Activated CD8-positive, alpha-beta T cell treated with anti-CD3 and anti-CD28 coated beads for 36 hours (primary cell): Measurements from ENCODE around the gene RAD51. TPM values are rescaled to one million over a fixed set of nuclear protein-coding genes. Genes with fewer than 3 reads are reported as not detected.
A peak's percentile ranks its signal among the peaks of the same experiment; 100 is the strongest.

Source experiments
- ATAC-seq: fragments of 200-7000 bp; cut with Tn5 transposase; one replicate; pipeline ENCODE4 v1.10.0; 2021; ENCODE audit warnings: mild to moderate bottlenecking, moderate library complexity
- CTCF ChIA-PET: fragments of 350-600 bp; sonication (Branson Sonifier 250); formaldehyde crosslinking; loops from one replicate; lab custom pipeline; 2021; ENCODE audit warnings: antibody characterized with exemption; lab: Charles Lee
- POLR2A ChIA-PET: fragments of 350-600 bp; sonication (Branson Sonifier 250); formaldehyde crosslinking; loops from one replicate; lab custom pipeline; 2021; ENCODE audit warnings: antibody characterized with exemption; lab: Charles Lee
- DNase-seq: peaks from one replicate; pipeline ENCODE4 v3.0.0-alpha.2; 2020
- H3K27ac Mint-ChIP-seq: one replicate; pipeline ENCODE4 v1.8.0; 2021; ENCODE audit warnings: mild to moderate bottlenecking, mixed read lengths
- H3K27me3 Mint-ChIP-seq: one replicate; pipeline ENCODE4 v1.8.0; 2021; ENCODE audit warnings: mixed read lengths
- H3K36me3 Mint-ChIP-seq: one replicate; pipeline ENCODE4 v1.8.0; 2021; ENCODE audit warnings: low read depth, mixed read lengths
- H3K4me1 Mint-ChIP-seq: one replicate; pipeline ENCODE4 v1.8.0; 2021; ENCODE audit warnings: low read depth, mixed read lengths
- H3K4me3 Mint-ChIP-seq: one replicate; pipeline ENCODE4 v1.8.0; 2021; ENCODE audit warnings: mild to moderate bottlenecking, moderate library complexity, mixed read lengths
- H3K9me3 Mint-ChIP-seq: one replicate; pipeline ENCODE4 v1.8.0; 2021; ENCODE audit warnings: mixed read lengths
- CTCF ChIP-seq: fragments of 200-600 bp; IDR thresholded peaks from one replicate; pipeline ENCODE4 v1.8.0; 2022; ENCODE audit warnings: antibody characterized with exemption, mild to moderate bottlenecking
- intact Hi-C: fragments of 100-400 bp; cut with micrococcal nuclease; formaldehyde crosslinking; loops from one replicate; pipeline ENCODE4 v1.10.0; 2022
- total RNA-seq, 2 experiments: library from RNA; stranded (reverse); gene quantifications; one replicate each; pipeline ENCODE4 v1.2.3, GENCODE V29; 2021

Gene RAD51
- total RNA-seq, 2 experiments from 2014 or later, result 66.5 to 77.0 TPM

- CTCF ChIA-PET, result interaction anchor here (0.8 to 2.6 kb wide), 7 partner anchors 12 to 250 kb away, joined by 3 to 20 read pairs (median 4); partner anchors contain the start of genes SPINT1 and VPS18
- DNase-seq (peak; percentile 26), ATAC-seq (no peak)
- no peaks in the 10 kb centered on the region for H3K27me3 Mint-ChIP-seq
- H3K36me3 Mint-ChIP-seq, result peaks cover 8% of the 10 kb centered on the region
- H3K27ac Mint-ChIP-seq, result peak overlapping the region; percentile 92
- H3K4me1 Mint-ChIP-seq, result peaks cover 43% of the 10 kb centered on the region
- peak overlapping the region; percentile 59 for H3K4me3 Mint-ChIP-seq
- no peaks in the 10 kb centered on the region for H3K9me3 Mint-ChIP-seq
- intact Hi-C loops, result no loop called here
- TF ChIP-seq CTCF, result no peak
- POLR2A ChIA-PET, result interaction anchor here (0.6 to 6.8 kb wide), 7 partner anchors 13 to 179 kb away, joined by 3 to 37 read pairs (median 5); partner anchors contain the start of gene RAD51
These were observed 75.3 kb downstream of the RAD51 start for GRCh38 chr15:40770147-40770721.

GRCh38 chr15:40771242-40771641 lies 76.3 kb downstream of the RAD51 start:
- Mint-ChIP-seq H3K27ac (no peak overlapping the region), H3K27me3 (no peaks in the 10 kb centered on the region), H3K4me3 (no peak overlapping the region), H3K9me3 (no peaks in the 10 kb centered on the region), H3K36me3 (peaks cover 7% of the 10 kb centered on the region), H3K4me1 (peaks cover 33% of the 10 kb centered on the region)
- ATAC-seq (no peak), DNase-seq (no peak)
- intact Hi-C loops, result no loop called here
- ChIA-PET POLR2A (interaction anchor here (1.1 to 3.8 kb wide), 2 partner anchors 12 to 35 kb away, joined by 4 to 14 read pairs; partner anchors contain the start of gene ZFYVE19), CTCF (interaction anchor here (1.2 to 2.7 kb wide), 2 partner anchors 11 to 15 kb away, joined by 3 to 16 read pairs; no protein-coding TSS in a partner anchor)
- no peak for TF ChIP-seq CTCF

- POLR2A ChIA-PET, result interaction anchor here (1.1 to 3.8 kb wide), 2 partner anchors 11 to 34 kb away, joined by 4 to 14 read pairs; partner anchors contain the start of gene ZFYVE19
- Mint-ChIP-seq H3K4me3 (no peak overlapping the region), H3K4me1 (peaks cover 36% of the 10 kb centered on the region), H3K27ac (no peak overlapping the region), H3K36me3 (peaks cover 13% of the 10 kb centered on the region), H3K27me3 (no peaks in the 10 kb centered on the region), H3K9me3 (no peaks in the 10 kb centered on the region)
- ATAC-seq (no peak), DNase-seq (no peak)
- no peak for TF ChIP-seq CTCF
- CTCF ChIA-PET, result interaction anchor here (1.2 to 2.7 kb wide), 2 partner anchors 10 to 16 kb away, joined by 3 to 16 read pairs; no protein-coding TSS in a partner anchor
- intact Hi-C loops, result no loop called here
These were observed 77.0 kb downstream of the RAD51 start for GRCh38 chr15:40772014-40772413.

GRCh38 chr15:40773496-40773895 lies 78.5 kb downstream of the RAD51 start:
- Mint-ChIP-seq H3K36me3 (peaks cover 13% of the 10 kb centered on the region), H3K4me1 (peaks cover 32% of the 10 kb centered on the region)
- CTCF ChIA-PET, result interaction anchor here (0.8 to 2.7 kb wide), 2 partner anchors 9 to 184 kb away, joined by 3 to 16 read pairs; no protein-coding TSS in a partner anchor

More at GRCh38 chr15:40773496-40773895, 78.5 kb downstream of the RAD51 start:
- DNase-seq (no peak), ATAC-seq (no peak)
- POLR2A ChIA-PET, result no interaction called here
- Mint-ChIP-seq H3K4me3 (no peak overlapping the region), H3K9me3 (no peaks in the 10 kb centered on the region), H3K27me3 (no peaks in the 10 kb centered on the region), H3K27ac (no peak overlapping the region)
- no peak for TF ChIP-seq CTCF
- intact Hi-C loops, result no loop called here
